HepG2 (cell line): Measurements from ENCODE around the gene BCAS3. TPM values are rescaled to one million over a fixed set of nuclear protein-coding genes. Genes with fewer than 3 reads are reported as not detected.

Experiments
- ETV5 ChIP-seq: IDR thresholded peaks from 2 replicates; pipeline ENCODE4 v1.6.1; 2018; ENCODE audit warnings: missing biosample characterization, missing genetic modification reagents, inconsistent platforms, borderline replicate concordance
- FOXC1 ChIP-seq: sonication (generic); formaldehyde crosslinking; IDR thresholded peaks from 2 replicates; pipeline ENCODE4 v1.8.0; 2022; ENCODE audit warnings: mild to moderate bottlenecking, missing genetic modification reagents, borderline replicate concordance
- HNRNPH1 ChIP-seq: fragments of 200-400 bp; formaldehyde crosslinking; optimal IDR thresholded peaks from 2 replicates; pipeline ENCODE3; 2017; ENCODE audit warnings: mild to moderate bottlenecking, low read depth, low read length
- KLF16 ChIP-seq, 2 experiments: sonication (generic) in 1 of 2; formaldehyde crosslinking in 1 of 2; IDR thresholded peaks; 2 replicates each; pipeline versions ENCODE4 v1.6.1 to v1.8.0; 2016 to 2023; ENCODE audit warnings: missing genetic modification reagents in 2 of 2, missing compliant biosample characterization in 1 of 2
- MAX ChIP-seq: IDR thresholded peaks from 2 replicates; pipeline ENCODE4 v1.6.1; 2012; ENCODE audit warnings: inconsistent platforms
- POGK ChIP-seq: sonication (generic); formaldehyde crosslinking; conservative IDR thresholded peaks from 2 replicates; pipeline ENCODE4 v1.8.0; 2022; ENCODE audit warnings: mild to moderate bottlenecking, moderate library complexity, missing genetic modification reagents
- RBM39 ChIP-seq: fragments of 200-400 bp; formaldehyde crosslinking; IDR thresholded peaks from one replicate; pipeline ENCODE4 v1.6.1; 2018; ENCODE audit warnings: antibody characterized with exemption, mild to moderate bottlenecking, low read depth, low read length; ENCODE audit not compliant: poor library complexity, severe bottlenecking
- SALL2 ChIP-seq: sonication (generic); formaldehyde crosslinking; IDR thresholded peaks from 2 replicates; pipeline ENCODE4 v1.8.1; 2023; ENCODE audit warnings: mild to moderate bottlenecking, missing genetic modification reagents, inconsistent platforms
- SMAD9 ChIP-seq: sonication (generic); formaldehyde crosslinking; IDR thresholded peaks from 2 replicates; pipeline ENCODE4 v1.5.1; 2020; ENCODE audit warnings: mild to moderate bottlenecking, missing genetic modification reagents
- SMARCE1 ChIP-seq: fragments of 450-650 bp; IDR thresholded peaks from 2 replicates; pipeline ENCODE4 v1.6.1; 2017; ENCODE audit warnings: borderline replicate concordance
- SRSF4 ChIP-seq: fragments of 200-400 bp; formaldehyde crosslinking; IDR thresholded peaks from one replicate; pipeline ENCODE4 v1.6.1; 2018; ENCODE audit warnings: mild to moderate bottlenecking, low read depth, low read length, moderate library complexity; ENCODE audit not compliant: poor library complexity, severe bottlenecking
- SRY ChIP-seq: sonication (generic); formaldehyde crosslinking; IDR thresholded peaks from 2 replicates; pipeline ENCODE4 v1.8.0; 2022; ENCODE audit warnings: mild to moderate bottlenecking, missing genetic modification reagents
- ZFAT ChIP-seq: sonication (generic); formaldehyde crosslinking; conservative IDR thresholded peaks from 2 replicates; pipeline ENCODE4 v1.8.1; 2023; ENCODE audit warnings: missing genetic modification reagents, inconsistent platforms
- ZNF207 ChIP-seq: fragments of 450-650 bp; IDR thresholded peaks from 2 replicates; pipeline ENCODE4 v1.6.1; 2016; ENCODE audit warnings: antibody characterized with exemption, borderline replicate concordance
- ZNF335 ChIP-seq: sonication (generic); formaldehyde crosslinking; IDR thresholded peaks from 2 replicates; pipeline ENCODE4 v1.4.0; 2020; ENCODE audit warnings: missing genetic modification reagents
- ZNF362 ChIP-seq: sonication (generic); formaldehyde crosslinking; IDR thresholded peaks from 2 replicates; pipeline ENCODE4 v1.4.0; 2020; ENCODE audit warnings: missing genetic modification reagents, mild to moderate bottlenecking, borderline replicate concordance
- ZNF639 ChIP-seq: conservative IDR thresholded peaks from 2 replicates; pipeline ENCODE4 v1.6.1; 2018; ENCODE audit warnings: missing genetic modification reagents
- polyA plus RNA-seq, 8 experiments: library from polyadenylated mRNA; depleted of rRNA in 3 of 8; stranded (reverse) in 7 of 8; unstranded in 1 of 8; fragments of >200 nt; fragmentation: Illumina TruSeq in 4 of 8; extraction: Trizol in 4 of 8; gene quantifications; 2 replicates each; pipeline versions ENCODE4 v1.2.1 to v1.2.3, GENCODE V29; 2011 to 2016; ENCODE audit warnings: low read depth in 4 of 8, missing spikeins in 1 of 8, mixed read lengths in 1 of 8; ENCODE audit not compliant: insufficient read depth in 1 of 8
- total RNA-seq, 5 experiments: library from RNA; depleted of rRNA; stranded (reverse); fragments of >200 nt; fragmentation: Illumina TruSeq; extraction: Trizol; gene quantifications; 2 replicates each; pipeline ENCODE4 v1.2.3, GENCODE V29; 2016; ENCODE audit warnings: low read depth in 1 of 5
- TF ChIP-seq, protein P1 (sequence below): sonication (generic); formaldehyde crosslinking; IDR thresholded peaks from 2 replicates; pipeline ENCODE4 v1.5.0; 2020; ENCODE audit warnings: missing genetic modification reagents, mild to moderate bottlenecking, borderline replicate concordance
- TF ChIP-seq, protein P2 (sequence below): sonication (generic); formaldehyde crosslinking; IDR thresholded peaks from 2 replicates; pipeline ENCODE4 v1.9.0; 2022; ENCODE audit warnings: missing genetic modification reagents, mild to moderate bottlenecking, borderline replicate concordance

The BCAS3 gene
- total and polyA plus RNA-seq, 2 of the 13 experiments (the other 11 are each of a cell fraction or from before 2014, with no cell fraction given), result 10.7 to 11.2 TPM

- TF ChIP-seq KLF16 (CRISPR knock-in tag; IDR thresholded peaks at IDR 0.05), result no peak
- TF ChIP-seq, protein P1, sequence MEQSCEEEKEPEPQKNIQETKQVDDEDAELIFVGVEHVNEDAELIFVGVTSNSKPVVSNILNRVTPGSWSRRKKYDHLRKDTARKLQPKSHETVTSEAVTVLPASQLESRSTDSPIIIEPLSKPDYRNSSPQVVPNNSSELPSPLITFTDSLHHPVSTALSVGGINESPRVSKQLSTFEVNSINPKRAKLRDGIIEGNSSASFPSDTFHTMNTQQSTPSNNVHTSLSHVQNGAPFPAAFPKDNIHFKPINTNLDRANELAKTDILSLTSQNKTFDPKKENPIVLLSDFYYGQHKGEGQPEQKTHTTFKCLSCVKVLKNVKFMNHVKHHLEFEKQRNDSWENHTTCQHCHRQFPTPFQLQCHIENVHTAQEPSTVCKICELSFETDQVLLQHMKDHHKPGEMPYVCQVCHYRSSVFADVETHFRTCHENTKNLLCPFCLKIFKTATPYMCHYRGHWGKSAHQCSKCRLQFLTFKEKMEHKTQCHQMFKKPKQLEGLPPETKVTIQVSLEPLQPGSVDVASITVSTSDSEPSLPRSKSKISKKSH (CRISPR knock-in tag), result no peak
- 0 out of 2 replicates have a peak, but pooled peaks have one; percentile 2 for TF ChIP-seq SRY
- TF ChIP-seq, protein P2, sequence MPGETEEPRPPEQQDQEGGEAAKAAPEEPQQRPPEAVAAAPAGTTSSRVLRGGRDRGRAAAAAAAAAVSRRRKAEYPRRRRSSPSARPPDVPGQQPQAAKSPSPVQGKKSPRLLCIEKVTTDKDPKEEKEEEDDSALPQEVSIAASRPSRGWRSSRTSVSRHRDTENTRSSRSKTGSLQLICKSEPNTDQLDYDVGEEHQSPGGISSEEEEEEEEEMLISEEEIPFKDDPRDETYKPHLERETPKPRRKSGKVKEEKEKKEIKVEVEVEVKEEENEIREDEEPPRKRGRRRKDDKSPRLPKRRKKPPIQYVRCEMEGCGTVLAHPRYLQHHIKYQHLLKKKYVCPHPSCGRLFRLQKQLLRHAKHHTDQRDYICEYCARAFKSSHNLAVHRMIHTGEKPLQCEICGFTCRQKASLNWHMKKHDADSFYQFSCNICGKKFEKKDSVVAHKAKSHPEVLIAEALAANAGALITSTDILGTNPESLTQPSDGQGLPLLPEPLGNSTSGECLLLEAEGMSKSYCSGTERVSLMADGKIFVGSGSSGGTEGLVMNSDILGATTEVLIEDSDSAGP (CRISPR knock-in tag), result no peak
- no peak for TF ChIP-seq HNRNPH1
- TF ChIP-seq RBM39, result no peak
- TF ChIP-seq SALL2 (CRISPR knock-in tag), result no peak
- no peak for TF ChIP-seq ZNF207
- TF ChIP-seq SRSF4, result no peak
- TF ChIP-seq ETV5 (CRISPR knock-in tag), result no peak
- no peak for TF ChIP-seq ZNF639
- no peak for TF ChIP-seq POGK (CRISPR knock-in tag)
- TF ChIP-seq ZNF362 (CRISPR knock-in tag), result no peak
- no peak for TF ChIP-seq SMARCE1
- no peak for TF ChIP-seq FOXC1
- TF ChIP-seq SMAD9, result no peak
- TF ChIP-seq MAX, result 0 out of 2 replicates have a peak, but pooled peaks have one; percentile 25
- TF ChIP-seq ZNF335 (CRISPR knock-in tag), result no peak
- no peak for TF ChIP-seq ZFAT (CRISPR knock-in tag)
These were observed 711.1 kb downstream of the BCAS3 start (continued) for GRCh38 chr17:61388561-61389356.
